Measurements from ENCODE around the gene INSM2.

Gene INSM2

DNA sequence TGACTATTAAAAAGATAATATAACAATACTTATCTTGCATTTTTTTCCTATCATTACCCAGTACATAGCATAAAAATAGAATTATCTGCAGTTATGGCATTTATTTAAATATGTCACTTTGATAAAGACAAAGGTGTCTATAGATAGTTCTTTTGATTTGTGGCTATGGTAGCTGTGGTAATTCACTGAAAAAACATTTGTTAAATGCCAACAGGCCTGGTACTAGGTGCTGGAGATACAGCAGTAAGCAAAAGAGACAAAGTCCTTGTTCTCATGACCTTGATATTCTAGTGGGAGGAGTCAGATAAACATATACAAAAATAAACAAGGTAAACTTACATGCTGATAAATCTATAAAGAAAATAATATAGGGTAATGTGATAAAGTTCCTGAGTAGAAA, 44.7 kb downstream of the INSM2 start:
- TF ChIP-seq, protein P1, sequence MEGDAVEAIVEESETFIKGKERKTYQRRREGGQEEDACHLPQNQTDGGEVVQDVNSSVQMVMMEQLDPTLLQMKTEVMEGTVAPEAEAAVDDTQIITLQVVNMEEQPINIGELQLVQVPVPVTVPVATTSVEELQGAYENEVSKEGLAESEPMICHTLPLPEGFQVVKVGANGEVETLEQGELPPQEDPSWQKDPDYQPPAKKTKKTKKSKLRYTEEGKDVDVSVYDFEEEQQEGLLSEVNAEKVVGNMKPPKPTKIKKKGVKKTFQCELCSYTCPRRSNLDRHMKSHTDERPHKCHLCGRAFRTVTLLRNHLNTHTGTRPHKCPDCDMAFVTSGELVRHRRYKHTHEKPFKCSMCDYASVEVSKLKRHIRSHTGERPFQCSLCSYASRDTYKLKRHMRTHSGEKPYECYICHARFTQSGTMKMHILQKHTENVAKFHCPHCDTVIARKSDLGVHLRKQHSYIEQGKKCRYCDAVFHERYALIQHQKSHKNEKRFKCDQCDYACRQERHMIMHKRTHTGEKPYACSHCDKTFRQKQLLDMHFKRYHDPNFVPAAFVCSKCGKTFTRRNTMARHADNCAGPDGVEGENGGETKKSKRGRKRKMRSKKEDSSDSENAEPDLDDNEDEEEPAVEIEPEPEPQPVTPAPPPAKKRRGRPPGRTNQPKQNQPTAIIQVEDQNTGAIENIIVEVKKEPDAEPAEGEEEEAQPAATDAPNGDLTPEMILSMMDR (IDR thresholded peaks at IDR 0.05; ENCODE audit: low read depth, low read length): no peak
- DNase-seq (ENCODE audit: low read depth in 2 of 2): no peak
- H3K4me3 ChIP-seq (replicated peaks in 1 of 2; ENCODE audit: low read depth in 2 of 2, low read length in 2 of 2): no peak overlapping the region

All from cardiac fibroblast (primary cell).